Esophagus muscularis mucosa (tissue), 4 donors: ENCODE data around the gene PDIA5. TPM values are rescaled to one million over a fixed set of nuclear protein-coding genes. Genes with fewer than 3 reads are reported as not detected.

Experiments
- DNase-seq: peaks from one replicate; pipeline ENCODE4 v3.0.0-alpha.2; 2017; ENCODE audit errors: extremely low spot score
- H3K27ac ChIP-seq, 4 donors: fragments of 200-600 bp; sonication (generic); replicated peaks in 1 of 4; 1 replicate in 3 of 4; 2 replicates in 1 of 4; pipeline ENCODE4 v1.5.1; 2016 to 2019; ENCODE audit warnings: mild to moderate bottlenecking in 1 of 4
- H3K27me3 ChIP-seq, 4 donors: fragments of 200-600 bp; sonication (generic); one replicate each; pipeline versions ENCODE4 v1.5.1 to v1.6.0; 2016 to 2019
- H3K36me3 ChIP-seq, 4 donors: fragments of 200-600 bp; sonication (generic); one replicate each; pipeline ENCODE4 v1.5.1; 2016 to 2019
- H3K4me1 ChIP-seq, 4 donors: fragments of 200-600 bp; sonication (generic); one replicate each; pipeline ENCODE4 v1.5.1; 2016 to 2019
- H3K4me3 ChIP-seq, 4 donors: fragments of 200-600 bp; sonication (generic); 1 replicate in 2 of 4; 2 replicates in 2 of 4; pipeline ENCODE4 v1.5.1; 2016 to 2019; ENCODE audit warnings: mild to moderate bottlenecking in 4 of 4, moderate library complexity in 1 of 4
- H3K9me3 ChIP-seq, 4 donors: fragments of 200-600 bp; sonication (generic); 1 replicate in 3 of 4; 2 replicates in 1 of 4; pipeline ENCODE4 v1.5.1; 2016 to 2019
- EP300 ChIP-seq: sonication (generic); formaldehyde crosslinking; IDR thresholded peaks from one replicate; pipeline ENCODE4 v1.6.1; 2017; ENCODE audit warnings: antibody characterized with exemption
- POLR2A ChIP-seq: fragments of 450-650 bp; IDR thresholded peaks from one replicate; pipeline ENCODE4 v1.6.1; 2017; ENCODE audit warnings: antibody characterized with exemption, moderate library complexity, mild to moderate bottlenecking, low read depth
- POLR2AphosphoS5 ChIP-seq, 2 donors: sonication (generic); formaldehyde crosslinking; IDR thresholded peaks; one replicate each; pipeline ENCODE4 v1.6.1; 2017; ENCODE audit warnings: antibody characterized with exemption in 2 of 2
- WGBS: methylation state at CpG from one replicate; pipeline ENCODE4 v1.1.5; 2018; 5-methylcytosine and 5-hydroxymethylcytosine counted together
- intact Hi-C: fragments of 100-400 bp; cut with DNase I; formaldehyde crosslinking; loops from one replicate; pipeline ENCODE4 v1.15.1; 2023
- total RNA-seq, 4 donors: library from RNA; depleted of rRNA; stranded (reverse); fragments of >200 nt; gene quantifications; one replicate each; pipeline versions ENCODE4 v1.1.0 to v1.2.1, GENCODE V29; 2016
- TF ChIP-seq, protein P1 (sequence below), 3 experiments: fragments of 200-600 bp in 2 of 3; fragments of 450-650 bp in 1 of 3; sonication (generic) in 2 of 3; IDR thresholded peaks; one replicate each; pipeline ENCODE4 v1.5.1; 2017 to 2019; ENCODE audit warnings: antibody characterized with exemption in 3 of 3, mild to moderate bottlenecking in 2 of 3, moderate library complexity in 1 of 3

Gene PDIA5
- total RNA-seq, 4 donors from 2014 or later = 12.5 to 16.4 (median 15.1) TPM

DNA sequence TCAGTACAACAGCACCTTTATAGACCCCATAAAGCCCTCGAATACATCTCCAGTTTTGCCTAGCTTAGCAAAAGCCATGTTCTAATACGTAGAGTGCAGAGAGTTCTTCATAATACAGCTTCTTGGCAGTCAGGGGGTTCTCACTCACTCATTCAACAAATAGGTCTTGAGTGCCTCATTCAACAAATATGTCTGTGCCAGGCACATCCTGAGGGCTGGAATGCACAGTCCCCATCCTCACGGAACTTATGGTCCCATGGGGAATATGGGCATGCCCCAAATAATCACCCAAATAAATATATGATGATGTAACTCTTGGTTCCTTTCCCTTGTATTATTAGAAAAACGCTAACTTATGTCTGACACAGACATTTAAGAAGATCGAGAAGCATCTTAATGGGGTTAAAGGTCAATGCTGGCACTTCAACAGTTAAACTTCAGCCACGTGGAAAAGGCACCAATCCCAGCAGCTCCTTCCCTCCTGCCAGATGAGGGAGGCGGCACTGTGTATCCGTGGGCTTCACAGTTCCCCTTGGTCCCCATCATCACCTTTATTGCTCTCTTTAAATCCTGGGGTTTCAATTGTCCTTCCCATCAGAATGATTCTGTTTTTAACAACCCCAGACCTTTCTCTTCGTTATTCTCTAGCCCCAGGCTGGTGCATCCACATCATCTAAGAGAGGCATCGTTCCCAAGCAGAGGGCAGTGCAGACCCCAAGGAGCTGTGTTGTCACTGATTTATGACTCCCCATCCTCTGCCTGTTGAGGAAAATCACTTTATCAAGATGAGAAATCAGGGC is 20.4 kb upstream of the PDIA5 start:
- TF ChIP-seq EP300 (no peak), POLR2AphosphoS5 (IDR thresholded peaks at IDR 0.05) (no peak), POLR2A (no peak)
- TF ChIP-seq, protein P1, sequence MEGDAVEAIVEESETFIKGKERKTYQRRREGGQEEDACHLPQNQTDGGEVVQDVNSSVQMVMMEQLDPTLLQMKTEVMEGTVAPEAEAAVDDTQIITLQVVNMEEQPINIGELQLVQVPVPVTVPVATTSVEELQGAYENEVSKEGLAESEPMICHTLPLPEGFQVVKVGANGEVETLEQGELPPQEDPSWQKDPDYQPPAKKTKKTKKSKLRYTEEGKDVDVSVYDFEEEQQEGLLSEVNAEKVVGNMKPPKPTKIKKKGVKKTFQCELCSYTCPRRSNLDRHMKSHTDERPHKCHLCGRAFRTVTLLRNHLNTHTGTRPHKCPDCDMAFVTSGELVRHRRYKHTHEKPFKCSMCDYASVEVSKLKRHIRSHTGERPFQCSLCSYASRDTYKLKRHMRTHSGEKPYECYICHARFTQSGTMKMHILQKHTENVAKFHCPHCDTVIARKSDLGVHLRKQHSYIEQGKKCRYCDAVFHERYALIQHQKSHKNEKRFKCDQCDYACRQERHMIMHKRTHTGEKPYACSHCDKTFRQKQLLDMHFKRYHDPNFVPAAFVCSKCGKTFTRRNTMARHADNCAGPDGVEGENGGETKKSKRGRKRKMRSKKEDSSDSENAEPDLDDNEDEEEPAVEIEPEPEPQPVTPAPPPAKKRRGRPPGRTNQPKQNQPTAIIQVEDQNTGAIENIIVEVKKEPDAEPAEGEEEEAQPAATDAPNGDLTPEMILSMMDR (IDR thresholded peaks at IDR 0.05) = no peak
- no peak for DNase-seq
- Histone ChIP-seq H3K27ac (no peak overlapping the region), H3K4me1 (no peaks in the 10 kb centered on the region), H3K9me3 (no peaks in the 10 kb centered on the region), H3K4me3 (no peak overlapping the region), H3K27me3 (no peaks in the 10 kb centered on the region), H3K36me3 (no peaks in the 10 kb centered on the region)
- intact Hi-C loops = no loop called here
- 67% methylated on average over 10 of the region's 10 CpGs for whole genome bisulfite sequencing

DNA sequence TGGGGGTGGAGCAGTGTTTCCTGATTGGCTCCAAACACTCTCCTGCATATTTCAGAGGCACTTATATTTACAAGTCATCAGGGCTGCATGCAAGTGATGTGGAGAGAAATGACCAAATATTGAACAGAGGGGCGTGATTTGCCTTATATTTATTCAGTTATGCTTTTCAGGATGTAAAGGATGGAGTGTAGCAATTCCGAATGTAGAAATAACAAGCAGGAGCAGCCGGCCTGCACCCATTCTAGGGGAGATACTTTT is 19.8 kb upstream of the PDIA5 start:
- H3K9me3 ChIP-seq = no peaks in the 10 kb centered on the region
- no peaks in the 10 kb centered on the region for H3K27me3 ChIP-seq
- intact Hi-C loops = no loop called here
- no peak overlapping the region for H3K4me3 ChIP-seq
- no peak for DNase-seq
- no peak overlapping the region for H3K27ac ChIP-seq
- no peaks in the 10 kb centered on the region for H3K36me3 ChIP-seq
- TF ChIP-seq, protein P1 (IDR thresholded peaks at IDR 0.05) = no peak
- no peak for TF ChIP-seq POLR2A
- no peak for TF ChIP-seq EP300
- no peak for TF ChIP-seq POLR2AphosphoS5 (IDR thresholded peaks at IDR 0.05)
- no peaks in the 10 kb centered on the region for H3K4me1 ChIP-seq
- WGBS = 87% methylated on average over 3 of the region's 3 CpGs

DNA sequence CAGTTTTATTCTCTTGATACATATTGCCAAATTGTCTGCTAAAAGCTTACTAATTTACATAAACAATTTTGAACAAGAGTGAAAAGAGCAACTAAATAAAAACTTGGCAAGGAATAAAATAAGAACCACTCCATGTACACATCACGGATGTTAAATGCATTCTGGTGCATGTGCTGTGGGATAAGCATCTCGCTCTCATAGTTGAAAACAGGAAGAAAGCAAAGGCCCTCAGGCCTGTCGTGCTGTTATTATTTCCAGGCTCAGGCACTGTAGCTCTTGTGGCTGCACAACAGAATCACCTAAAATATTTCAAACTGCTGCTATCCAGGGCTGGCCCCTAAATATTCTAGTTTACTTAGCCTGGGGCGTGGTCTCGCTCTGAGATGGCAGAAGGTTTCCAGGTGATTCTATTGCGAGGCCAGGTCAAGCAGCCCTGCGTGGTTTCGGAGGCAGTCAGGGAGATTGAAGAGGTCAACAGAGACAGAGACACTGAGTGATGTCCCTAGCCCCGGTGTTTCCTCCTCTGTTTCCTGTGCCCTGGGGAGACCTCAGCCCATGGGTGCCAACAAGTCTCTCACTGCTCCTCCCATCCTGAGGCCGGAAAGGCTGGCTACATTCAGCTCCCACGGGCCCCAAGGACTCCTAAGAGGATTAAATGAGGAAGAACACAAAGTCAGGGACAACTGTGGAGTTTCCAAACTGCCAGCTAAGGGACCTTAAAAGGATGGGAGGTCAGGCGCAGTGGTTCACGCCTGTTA is 18.2 kb upstream of the PDIA5 start:
- no peaks in the 10 kb centered on the region for H3K36me3 ChIP-seq
- no peak overlapping the region for H3K27ac ChIP-seq
- H3K4me3 ChIP-seq = no peak overlapping the region
- H3K4me1 ChIP-seq = peaks cover 0 to 9% (median 0%) of the 10 kb centered on the region in 4 donors
- DNase-seq = no peak
- 87% methylated on average over 13 of the region's 13 CpGs for WGBS
- intact Hi-C loops = no loop called here
- no peak for TF ChIP-seq EP300
- TF ChIP-seq, protein P1 (IDR thresholded peaks at IDR 0.05) = no peak
- TF ChIP-seq POLR2A = no peak
- TF ChIP-seq POLR2AphosphoS5 (IDR thresholded peaks at IDR 0.05) = no peak
- no peaks in the 10 kb centered on the region for H3K9me3 ChIP-seq
- H3K27me3 ChIP-seq = no peaks in the 10 kb centered on the region

DNA sequence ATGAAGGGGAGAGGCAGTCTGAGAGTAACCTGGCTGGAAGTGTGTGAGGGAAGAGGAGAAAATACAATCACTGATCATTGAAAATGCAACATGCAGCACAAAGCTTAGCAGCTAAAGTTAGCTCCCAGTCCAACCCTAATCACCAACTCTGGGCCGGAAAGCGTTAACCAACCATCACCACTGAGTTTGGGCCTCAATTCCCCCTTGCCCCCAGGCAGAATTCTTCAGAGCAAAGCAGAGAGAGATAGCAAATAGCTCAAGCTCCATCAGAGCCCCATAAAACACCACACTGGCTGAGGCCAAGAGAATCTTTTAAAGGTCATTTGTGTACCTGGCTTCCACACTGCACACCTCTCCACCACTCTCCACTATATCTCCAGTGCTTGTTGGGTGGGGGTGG is 16.2 kb upstream of the PDIA5 start:
- peaks cover 0 to 9% (median 0%) of the 10 kb centered on the region in 4 donors for H3K4me1 ChIP-seq
- H3K4me3 ChIP-seq = no peak overlapping the region
- no peak for TF ChIP-seq POLR2AphosphoS5 (IDR thresholded peaks at IDR 0.05)
- TF ChIP-seq EP300 = no peak
- TF ChIP-seq, protein P1 (IDR thresholded peaks at IDR 0.05) = no peak
- no peak for TF ChIP-seq POLR2A
- H3K9me3 ChIP-seq = no peaks in the 10 kb centered on the region
- no peak for DNase-seq
- intact Hi-C loops = no loop called here
- H3K27ac ChIP-seq = no peak overlapping the region
- 88% methylated on average over 2 of the region's 2 CpGs for WGBS
- no peaks in the 10 kb centered on the region for H3K27me3 ChIP-seq
- no peaks in the 10 kb centered on the region for H3K36me3 ChIP-seq
